GM10248 (cell line): ENCODE measurements around the gene PPEF1.

Experiments
- CTCF ChIA-PET: fragments of 300-600 bp; sonication (Branson Sonifier 250); formaldehyde crosslinking; extraction: SDS; loops from one replicate; lab custom pipeline; 2021; ENCODE audit warnings: antibody characterized with exemption; lab: Yijun Ruan, JAX
- POLR2A ChIA-PET: fragments of 350-650 bp; sonication (Branson Sonifier 250); formaldehyde crosslinking; extraction: SDS; loops from one replicate; lab custom pipeline; 2020; ENCODE audit warnings: antibody characterized with exemption; lab: Yijun Ruan, JAX
- DNase-seq: peaks from one replicate; pipeline ENCODE4 v3.0.0; 2012; ENCODE audit errors: extremely low spot score
- TF ChIP-seq, protein P1 (sequence below): IDR thresholded peaks from 2 replicates; pipeline ENCODE4 v1.5.1; 2012; ENCODE audit warnings: mild to moderate bottlenecking, low read depth; ENCODE audit errors: extremely low read depth, missing control alignments, control extremely low read depth

PPEF1 gene

GRCh38 chrX:18682979-18683387 is 24.5 kb upstream of the PPEF1 start:
- CTCF ChIA-PET = interaction anchor here (1.3 kb wide), 1 partner anchor 42 kb away, joined by 3 read pairs; no protein-coding TSS in a partner anchor
- POLR2A ChIA-PET = no interaction called here
- TF ChIP-seq, protein P1, sequence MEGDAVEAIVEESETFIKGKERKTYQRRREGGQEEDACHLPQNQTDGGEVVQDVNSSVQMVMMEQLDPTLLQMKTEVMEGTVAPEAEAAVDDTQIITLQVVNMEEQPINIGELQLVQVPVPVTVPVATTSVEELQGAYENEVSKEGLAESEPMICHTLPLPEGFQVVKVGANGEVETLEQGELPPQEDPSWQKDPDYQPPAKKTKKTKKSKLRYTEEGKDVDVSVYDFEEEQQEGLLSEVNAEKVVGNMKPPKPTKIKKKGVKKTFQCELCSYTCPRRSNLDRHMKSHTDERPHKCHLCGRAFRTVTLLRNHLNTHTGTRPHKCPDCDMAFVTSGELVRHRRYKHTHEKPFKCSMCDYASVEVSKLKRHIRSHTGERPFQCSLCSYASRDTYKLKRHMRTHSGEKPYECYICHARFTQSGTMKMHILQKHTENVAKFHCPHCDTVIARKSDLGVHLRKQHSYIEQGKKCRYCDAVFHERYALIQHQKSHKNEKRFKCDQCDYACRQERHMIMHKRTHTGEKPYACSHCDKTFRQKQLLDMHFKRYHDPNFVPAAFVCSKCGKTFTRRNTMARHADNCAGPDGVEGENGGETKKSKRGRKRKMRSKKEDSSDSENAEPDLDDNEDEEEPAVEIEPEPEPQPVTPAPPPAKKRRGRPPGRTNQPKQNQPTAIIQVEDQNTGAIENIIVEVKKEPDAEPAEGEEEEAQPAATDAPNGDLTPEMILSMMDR = no peak
- DNase-seq = no peak

GRCh38 chrX:18687856-18688495 is 19.5 kb upstream of the PPEF1 start:
- no peak for DNase-seq
- TF ChIP-seq, protein P1 = no peak
- ChIA-PET POLR2A (no interaction called here), CTCF (interaction anchor here (0.9 kb wide), 1 partner anchor 13 kb away, joined by 4 read pairs; no protein-coding TSS in a partner anchor)

GRCh38 chrX:18691431-18691830 is 16.0 kb upstream of the PPEF1 start:
- ChIA-PET POLR2A (no interaction called here), CTCF (interaction anchor here (1.4 kb wide), 1 partner anchor 57 kb away, joined by 3 read pairs; no protein-coding TSS in a partner anchor)
- TF ChIP-seq, protein P1 = no peak
- DNase-seq = no peak

DNA sequence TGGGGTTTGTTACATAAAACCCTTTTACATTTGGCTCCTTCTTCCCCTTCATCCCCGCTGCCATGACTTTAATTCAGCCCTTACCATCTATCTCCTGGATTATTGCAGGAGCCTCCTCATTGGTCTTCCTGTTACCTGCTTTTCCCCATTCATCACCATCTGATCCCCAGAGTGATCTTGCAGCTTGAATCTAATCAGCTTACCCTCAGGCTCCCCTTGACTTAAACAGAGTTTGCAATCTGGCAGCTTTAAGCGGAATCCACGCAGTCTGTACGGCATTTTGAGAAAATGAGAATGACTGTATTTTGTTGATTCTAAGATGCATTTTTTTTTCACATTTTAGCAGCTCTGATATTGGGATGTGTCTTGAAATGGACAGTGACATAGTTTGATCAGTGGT is 14.9 kb upstream of the PPEF1 start:
- no peak for DNase-seq
- TF ChIP-seq, protein P1 = no peak
- ChIA-PET CTCF (interaction anchor here (0.8 to 1.0 kb wide), 2 partner anchors 15 to 21 kb away, joined by 3 read pairs; partner anchors contain the start of gene PPEF1), POLR2A (no interaction called here)

- POLR2A ChIA-PET = no interaction called here
- CTCF ChIA-PET = interaction anchor here (1.3 kb wide), 1 partner anchor 151 kb away, joined by 3 read pairs; no protein-coding TSS in a partner anchor
- no peak for DNase-seq
- TF ChIP-seq, protein P1 = no peak
Observed at GRCh38 chrX:18696653-18697052, 10.8 kb upstream of the PPEF1 start.

GRCh38 chrX:18698737-18699650 is 8.5 kb upstream of the PPEF1 start:
- TF ChIP-seq, protein P1 = no peak
- ChIA-PET CTCF (interaction anchor here (1.8 kb wide), 1 partner anchor 17 kb away, joined by 4 read pairs; no protein-coding TSS in a partner anchor), POLR2A (no interaction called here)
- no peak for DNase-seq
